H1 (cell line): Measurements from ENCODE around the gene UBE2V1.

Experiments
- CTCF ChIP-seq, 3 experiments: IDR thresholded peaks; 1 replicate in 2 of 3; 2 replicates in 1 of 3; pipeline versions ENCODE4 v1.5.1 to v1.6.1; 2011; ENCODE audit warnings: low read length in 3 of 3, mild to moderate bottlenecking in 3 of 3, inconsistent platforms in 2 of 3, low read depth in 1 of 3, moderate library complexity in 1 of 3; ENCODE audit not compliant: insufficient read depth in 1 of 3; ENCODE audit errors: control extremely low read depth in 1 of 3
- MAX ChIP-seq: IDR thresholded peaks from 2 replicates; pipeline ENCODE4 v1.6.1; 2012; ENCODE audit warnings: inconsistent platforms
- NANOG ChIP-seq: IDR thresholded peaks from 2 replicates; pipeline ENCODE4 v1.6.1; 2011; ENCODE audit warnings: low read length, low read depth, mild to moderate bottlenecking, inconsistent platforms; ENCODE audit not compliant: insufficient read depth, poor library complexity, severe bottlenecking

GRCh38 chr20:50043573-50044352 is 69.2 kb downstream of the UBE2V1 start:
- TF ChIP-seq NANOG (no peak), MAX (no peak), CTCF (IDR thresholded peaks at IDR 0.05; ENCODE audit: control extremely low read depth in 1 of 3, insufficient read depth in 1 of 3, low read depth in 1 of 3, low read length in 3 of 3) (peak in 2 of 3 experiments; percentile 17 to 18; a peak in 2 of 4 replicates)
